Endothelial cell of umbilical vein (primary cell): ENCODE results near the gene KIAA0825.

Experiments used
- CTCF ChIP-seq, 2 donors: IDR thresholded peaks; 1 replicate in 1 of 2; 2 replicates in 1 of 2; pipeline ENCODE4 v1.5.1; 2011; ENCODE audit warnings: low read length in 2 of 2, mild to moderate bottlenecking in 2 of 2, moderate library complexity in 2 of 2, control low read depth in 1 of 2, inconsistent platforms in 1 of 2, low read depth in 1 of 2; ENCODE audit not compliant: insufficient read depth in 1 of 2; ENCODE audit errors: extremely low read depth in 1 of 2
- EZH2 ChIP-seq: IDR thresholded peaks from 2 replicates; pipeline ENCODE4 v1.6.1; 2012; ENCODE audit warnings: borderline replicate concordance, low read depth, mild to moderate bottlenecking, moderate library complexity, low read length, inconsistent platforms; ENCODE audit not compliant: severe bottlenecking
- FOS ChIP-seq: IDR thresholded peaks from 2 replicates; pipeline ENCODE4 v1.6.1; 2011; ENCODE audit warnings: mild to moderate bottlenecking, low read length, moderate library complexity, borderline replicate concordance; ENCODE audit not compliant: insufficient read depth
- MAX ChIP-seq: IDR thresholded peaks from 2 replicates; pipeline ENCODE4 v1.6.1; 2011; ENCODE audit not compliant: insufficient read depth, insufficient read length

DNA sequence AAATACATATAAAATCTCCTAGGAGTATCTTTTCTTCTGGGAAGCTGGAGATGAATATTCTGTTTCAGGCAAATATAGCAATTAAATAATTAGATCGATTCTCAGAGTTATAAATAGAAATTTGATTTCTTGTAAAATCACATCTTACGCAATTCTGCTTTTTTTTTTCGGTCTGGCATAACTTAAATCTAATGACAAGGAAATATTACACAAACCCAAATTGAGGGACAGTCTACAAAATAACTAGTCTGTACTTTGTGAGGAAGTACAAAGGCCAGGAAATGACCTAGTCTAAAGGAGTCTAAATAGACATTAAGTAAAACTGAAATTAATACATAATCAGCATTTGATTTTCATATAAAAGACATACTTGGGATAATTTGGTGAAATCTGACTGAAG lies 133.3 kb downstream of the KIAA0825 start:
- no peak for TF ChIP-seq CTCF (IDR thresholded peaks at IDR 0.05; ENCODE audit: extremely low read depth in 1 of 2, insufficient read depth in 1 of 2, low read depth in 1 of 2, low read length in 2 of 2)
- TF ChIP-seq MAX = no peak
- no peak for TF ChIP-seq EZH2
- no peak for TF ChIP-seq FOS
